ENCODE data around the gene KIRREL1.
"Not testable (repeated sequence)": the region's sequence is repeated elsewhere in the genome, so short reads cannot be mapped to it uniquely, and the experiment has no call there.

KIRREL1 gene

GRCh38 chr1:158112994-158113758 is 119.7 kb downstream of the KIRREL1 start:
- no peak for DNase-seq

GRCh38 chr1:158113759-158114127 is 120.3 kb downstream of the KIRREL1 start:
- DNase-seq, result no peak

- DNase-seq, result no peak
Observed at GRCh38 chr1:158115126-158115525, 121.7 kb downstream of the KIRREL1 start.

- DNase-seq, result no peak
Observed at GRCh38 chr1:158116311-158117167, 123.1 kb downstream of the KIRREL1 start.

- no peak for DNase-seq
Observed at GRCh38 chr1:158117854-158118704, 124.6 kb downstream of the KIRREL1 start.

- DNase-seq, result no peak
Observed at GRCh38 chr1:158118713-158119402, 125.4 kb downstream of the KIRREL1 start.

GRCh38 chr1:158119976-158120653 is 126.7 kb downstream of the KIRREL1 start:
- no peak for DNase-seq

GRCh38 chr1:158121604-158122254 is 128.3 kb downstream of the KIRREL1 start:
- DNase-seq, result peak; percentile 17

GRCh38 chr1:158122833-158123388 is 129.5 kb downstream of the KIRREL1 start:
- DNase-seq, result no peak

- DNase-seq, result no peak
Observed at GRCh38 chr1:158124034-158124433, 130.6 kb downstream of the KIRREL1 start.

- DNase-seq, result peak; percentile 65
Observed at GRCh38 chr1:158124999-158125398, 131.6 kb downstream of the KIRREL1 start.

GRCh38 chr1:158126425-158126824 is 133.0 kb downstream of the KIRREL1 start:
- DNase-seq, result no peak

- not testable (repeated sequence) for DNase-seq
Observed at GRCh38 chr1:158128531-158128930, 135.1 kb downstream of the KIRREL1 start.

GRCh38 chr1:158131217-158131616 is 137.8 kb downstream of the KIRREL1 start:
- no peak for DNase-seq

- DNase-seq, result no peak
Observed at GRCh38 chr1:158140764-158141192, 147.3 kb downstream of the KIRREL1 start.

- no peak for DNase-seq
Observed at GRCh38 chr1:158145173-158145719, 151.8 kb downstream of the KIRREL1 start.

- no peak for DNase-seq
Observed at GRCh38 chr1:158146165-158146564, 152.7 kb downstream of the KIRREL1 start.

- DNase-seq, result no peak
Observed at GRCh38 chr1:158146739-158147138, 153.3 kb downstream of the KIRREL1 start.

GRCh38 chr1:158147401-158147800 is 154.0 kb downstream of the KIRREL1 start:
- DNase-seq, result no peak

GRCh38 chr1:158147869-158148268 is 154.4 kb downstream of the KIRREL1 start:
- no peak for DNase-seq

- DNase-seq, result no peak
Observed at GRCh38 chr1:158148468-158148867, 155.0 kb downstream of the KIRREL1 start.
